GM21390 (cell line): ENCODE data around the gene TMEFF1.

Source experiments
- ATAC-seq: cut with Tn5 transposase; IDR thresholded peaks from one replicate; pipeline ENCODE4 v1.9.1; 2021; ENCODE audit not compliant: unreplicated experiment

TMEFF1 gene

DNA sequence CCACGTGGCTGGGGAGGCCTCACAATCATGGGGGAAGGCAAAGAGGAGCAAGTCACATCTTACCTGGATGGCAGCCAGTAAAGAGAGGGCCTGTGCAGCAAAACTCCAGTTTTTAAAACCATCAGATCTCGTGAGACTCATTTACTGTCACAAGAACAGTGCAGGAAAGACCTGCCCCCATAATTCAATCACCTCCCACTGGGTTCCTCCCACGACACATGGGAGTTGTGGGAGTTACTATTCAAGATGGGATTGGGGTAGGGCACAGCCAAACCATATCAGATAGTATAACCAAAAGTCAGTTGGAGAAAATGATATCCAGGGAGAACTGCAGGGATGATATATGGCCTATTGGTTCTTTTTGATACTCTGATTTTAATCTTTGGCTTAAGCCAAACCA, 94.9 kb downstream of the TMEFF1 start:
- no peak for ATAC-seq

DNA sequence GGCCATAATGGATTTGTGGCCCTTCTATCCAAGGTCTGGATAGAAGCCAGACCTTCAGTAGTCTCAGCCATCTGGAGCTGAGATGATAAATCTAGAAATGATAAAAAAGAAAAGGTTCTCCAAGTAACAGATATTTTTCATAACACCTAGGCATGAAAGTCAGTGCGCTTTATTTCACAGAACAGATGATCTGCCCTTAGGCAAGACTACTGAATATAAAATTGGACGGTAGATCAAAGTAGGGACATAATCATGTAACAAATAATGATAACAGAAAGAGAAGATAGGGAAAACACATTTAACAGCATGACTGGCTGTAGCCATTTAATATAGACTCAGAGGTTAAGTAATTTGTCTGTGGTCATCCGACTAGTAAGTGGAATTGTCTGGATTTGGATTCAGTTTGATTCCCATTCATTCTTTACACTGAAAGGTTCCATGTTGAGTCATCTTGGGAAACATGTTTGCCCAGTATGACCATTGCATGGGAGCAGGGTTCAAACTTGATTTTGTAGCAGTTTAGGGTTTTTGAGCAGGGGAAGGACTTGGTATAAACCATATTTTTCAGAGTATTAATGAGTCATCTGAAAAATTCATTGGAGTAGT, 100.8 kb downstream of the TMEFF1 start:
- ATAC-seq = no peak

DNA sequence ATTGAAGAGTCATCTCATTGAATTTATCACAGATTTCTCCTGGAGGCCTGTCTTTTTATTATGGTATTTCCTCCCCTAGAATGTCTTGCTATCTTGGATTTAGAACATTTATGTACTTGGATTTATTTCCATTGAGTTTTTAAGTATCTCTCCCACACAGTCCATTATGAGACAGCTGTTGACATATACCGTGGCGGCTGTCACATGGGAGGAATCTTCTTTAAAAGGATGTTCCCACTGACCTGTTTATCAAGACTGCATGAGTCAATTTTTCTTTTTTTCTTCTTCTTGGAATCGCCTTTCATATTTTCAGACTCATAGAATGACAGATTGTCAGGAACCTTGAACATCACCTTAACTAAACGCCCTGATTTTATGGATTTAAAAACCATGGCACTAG, 102.1 kb downstream of the TMEFF1 start:
- no peak for ATAC-seq

DNA sequence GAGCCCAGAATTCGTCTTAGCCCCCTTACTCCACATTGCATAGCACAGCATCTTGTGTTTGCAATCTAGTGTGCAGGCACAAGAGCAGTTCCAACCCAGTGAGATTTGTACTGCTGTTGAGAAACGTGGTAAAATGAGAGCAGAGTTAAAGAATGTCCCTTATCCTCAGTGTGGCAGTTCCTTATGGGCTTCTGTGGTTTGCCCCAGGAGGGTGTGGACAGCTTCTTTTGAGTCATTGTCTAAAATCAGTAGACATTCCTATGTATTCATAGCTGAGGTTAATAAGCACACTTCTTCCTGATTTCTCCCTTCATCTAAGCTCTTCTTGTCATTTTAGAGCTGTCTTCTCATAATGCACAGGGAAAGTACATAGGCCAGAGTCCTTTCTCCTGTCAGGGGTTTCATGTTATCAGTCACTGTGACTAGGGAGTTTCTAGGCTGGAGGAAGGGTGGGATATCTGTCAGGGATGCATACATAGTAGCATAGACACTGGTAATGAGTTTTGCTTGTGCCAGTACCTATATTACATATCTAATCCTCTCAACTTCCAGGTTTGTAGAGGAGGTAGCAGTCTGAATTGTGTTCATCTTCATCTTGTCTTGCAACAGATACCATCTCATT, 102.9 kb downstream of the TMEFF1 start:
- ATAC-seq = no peak

DNA sequence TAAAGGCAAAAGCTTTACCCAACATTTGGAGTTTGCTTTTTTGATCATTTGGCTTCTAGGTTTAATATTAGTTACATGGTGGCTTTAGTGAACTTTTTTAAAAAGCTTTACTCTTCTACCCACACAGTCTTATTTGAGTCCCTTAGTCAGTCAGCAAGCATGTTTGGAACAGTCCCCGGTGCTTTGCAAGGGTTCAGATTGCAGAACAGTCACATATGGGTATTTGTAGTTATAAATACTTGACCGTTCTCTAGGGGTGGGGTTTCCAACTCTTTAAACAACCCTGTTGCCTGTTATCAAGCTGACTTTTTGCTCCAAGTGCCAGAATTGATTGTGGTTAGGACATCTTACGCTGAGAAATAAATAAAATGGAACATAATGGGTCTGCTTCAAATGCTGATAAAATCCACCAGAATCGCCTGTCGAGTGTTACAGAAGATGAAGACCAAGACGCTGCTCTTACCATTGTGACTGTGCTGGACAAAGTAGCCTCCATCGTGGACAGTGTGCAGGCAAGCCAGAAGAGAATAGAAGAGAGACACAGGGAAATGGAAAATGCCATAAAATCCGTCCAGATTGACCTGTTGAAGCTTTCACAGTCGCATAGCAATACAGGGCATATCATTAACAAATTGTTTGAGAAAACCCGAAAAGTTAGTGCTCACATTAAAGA, 105.0 kb downstream of the TMEFF1 start, which contains the start of gene CAVIN4:
TSS of gene CAVIN4 (plus strand) at position 304 of the 673 bp plus-strand sequence. CDS start at position 369, 65 bp downstream.
- ATAC-seq = no peak

DNA sequence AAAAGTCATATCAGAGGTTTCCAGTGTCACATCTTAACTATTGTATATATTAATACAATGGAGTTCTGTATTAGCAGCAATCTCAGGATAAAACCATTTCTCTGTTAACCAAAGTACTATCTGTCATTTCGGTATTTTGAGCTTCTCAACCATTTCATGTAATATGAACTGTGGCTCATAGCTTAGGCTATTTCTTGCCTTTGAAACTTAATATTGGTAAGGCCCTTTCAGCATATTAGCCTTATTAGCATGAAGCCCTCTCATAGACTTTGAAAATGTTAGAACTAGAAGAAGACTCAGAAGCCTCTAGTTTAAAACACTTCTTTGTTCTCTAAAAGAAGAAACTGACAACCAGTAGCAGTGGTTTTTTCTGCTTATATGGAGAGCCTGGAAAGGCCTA, 105.7 kb downstream of the TMEFF1 start:
- no peak for ATAC-seq

DNA sequence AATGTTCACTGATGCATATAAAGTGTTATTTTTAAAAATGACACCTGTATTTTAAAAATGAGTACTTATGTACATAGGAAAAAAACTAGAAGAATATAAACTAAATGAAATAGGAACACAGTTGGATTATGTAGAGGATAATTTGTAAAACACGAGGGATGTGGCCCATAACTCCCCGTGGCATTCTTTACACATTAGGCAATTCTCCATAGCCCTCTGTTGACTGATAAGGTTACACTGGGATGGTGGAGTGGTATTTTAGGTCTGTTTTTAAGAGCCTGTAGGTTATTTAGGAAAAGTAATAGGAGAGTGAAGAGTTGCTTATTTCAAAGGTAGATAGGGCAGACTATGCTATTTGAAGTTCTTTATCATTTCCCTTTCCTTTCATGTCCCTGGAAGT, 106.7 kb downstream of the TMEFF1 start:
- no peak for ATAC-seq

DNA sequence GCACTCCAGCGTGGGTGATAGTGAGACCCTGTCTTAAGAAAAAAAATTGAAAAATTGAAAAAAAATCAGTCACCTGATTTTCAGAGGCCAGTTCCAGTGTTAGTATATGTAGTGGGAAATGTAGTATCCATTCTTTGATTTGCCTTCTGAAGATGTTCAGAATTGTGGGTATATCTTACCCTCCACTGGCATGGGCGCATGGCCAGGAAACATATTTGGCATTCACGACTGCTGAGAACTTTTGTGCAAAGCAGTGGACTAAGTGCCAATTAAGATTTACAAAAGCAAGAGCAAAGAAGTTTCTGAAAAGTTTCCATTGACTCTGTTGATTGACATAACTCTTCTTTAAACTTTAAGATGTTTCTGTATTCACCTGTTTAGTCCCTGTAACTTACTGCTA, 107.3 kb downstream of the TMEFF1 start:
- no peak for ATAC-seq

DNA sequence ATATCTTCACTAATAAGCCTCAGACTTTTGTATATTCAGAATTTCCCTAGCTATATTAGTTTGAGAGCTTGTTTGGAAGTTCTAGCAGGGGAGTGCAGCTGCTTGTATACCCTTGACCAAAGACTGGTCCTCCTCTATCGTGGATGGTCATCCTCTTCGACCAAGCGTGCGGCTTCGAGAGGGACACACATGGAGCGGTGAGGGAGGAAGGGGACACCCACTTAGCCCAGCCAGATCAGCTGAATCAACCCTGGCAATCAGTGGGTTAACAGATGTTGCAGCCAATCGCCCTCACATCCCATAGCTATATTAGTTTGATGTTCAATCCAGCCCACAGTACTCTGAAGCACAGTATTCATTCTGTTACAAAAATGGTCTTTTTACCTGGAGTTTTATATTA, 108.1 kb downstream of the TMEFF1 start:
- ATAC-seq = no peak

DNA sequence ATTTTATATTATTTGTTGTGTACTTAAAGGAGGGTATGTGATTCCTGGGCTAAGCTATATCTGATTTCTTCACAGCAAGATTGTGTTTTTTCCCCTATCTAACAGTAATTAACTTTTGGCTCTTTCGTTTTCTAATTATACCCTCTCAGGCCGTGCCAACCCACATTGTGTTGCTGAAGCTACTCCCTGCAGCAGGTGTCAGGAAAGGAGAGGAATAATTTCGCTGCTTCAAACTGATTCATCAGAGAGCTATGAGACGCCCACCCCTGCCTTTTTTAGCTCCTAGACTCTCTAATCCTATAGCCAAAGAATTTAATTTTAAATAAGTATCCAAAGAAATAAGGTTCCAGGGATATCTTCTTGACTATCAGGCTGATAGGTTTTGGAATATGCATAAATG, 108.7 kb downstream of the TMEFF1 start:
- ATAC-seq = no peak

DNA sequence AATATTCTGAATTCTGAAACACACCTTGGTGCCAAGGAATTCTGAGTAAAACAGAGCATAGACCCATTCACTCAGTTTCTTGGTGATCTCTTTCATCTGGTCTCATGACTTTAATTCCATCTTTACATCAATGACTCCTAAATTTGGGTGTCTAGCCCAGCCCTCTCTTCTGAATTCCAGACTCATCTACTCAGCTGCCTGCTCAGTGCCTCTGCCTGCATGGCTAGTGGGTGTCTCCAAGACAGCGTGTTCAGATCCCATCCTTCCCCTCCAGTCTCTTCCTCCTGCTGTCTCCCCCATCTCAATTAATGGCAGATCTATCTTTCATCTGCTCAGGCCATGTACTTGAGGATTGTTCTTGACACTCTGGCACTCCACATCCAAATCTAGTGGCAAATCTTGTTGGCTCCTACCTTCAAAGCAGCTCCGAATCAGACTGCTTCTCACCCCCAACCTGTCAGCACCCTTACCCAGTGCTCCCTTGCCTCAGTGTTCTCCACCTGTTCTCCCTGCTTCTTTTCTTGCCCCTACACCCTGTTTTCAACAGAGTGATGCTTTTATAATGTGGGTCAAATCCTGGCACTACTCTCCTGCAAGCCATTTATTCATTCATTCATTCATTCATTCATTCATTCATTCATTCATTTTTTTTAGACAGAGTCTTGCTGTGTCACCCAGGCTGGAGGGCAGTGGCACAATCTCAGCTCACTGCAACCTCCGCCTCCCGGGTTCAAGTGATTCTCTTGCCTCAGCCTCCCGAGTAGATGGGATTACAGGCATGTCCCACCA, 110.3 kb downstream of the TMEFF1 start:
- no peak for ATAC-seq

DNA sequence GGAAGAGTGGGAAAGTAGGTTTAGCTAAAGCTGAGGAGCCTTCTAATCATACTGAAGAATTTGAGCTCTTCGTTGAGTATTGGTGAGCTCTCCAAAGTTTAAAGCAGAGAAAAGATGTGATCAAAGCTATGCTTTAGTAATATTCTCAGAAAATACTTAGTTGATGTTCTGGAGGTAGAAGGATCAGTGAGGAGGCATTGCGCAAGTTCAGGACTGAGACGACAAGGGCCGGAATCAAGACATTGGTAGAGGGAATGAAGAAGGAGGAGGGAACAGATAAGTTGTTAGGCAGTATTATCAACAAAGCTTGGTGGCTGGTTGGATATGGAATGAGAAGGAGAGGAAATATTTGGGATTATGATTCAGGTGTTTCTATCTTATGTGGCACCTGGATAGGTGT, 112.0 kb downstream of the TMEFF1 start:
- ATAC-seq = no peak

DNA sequence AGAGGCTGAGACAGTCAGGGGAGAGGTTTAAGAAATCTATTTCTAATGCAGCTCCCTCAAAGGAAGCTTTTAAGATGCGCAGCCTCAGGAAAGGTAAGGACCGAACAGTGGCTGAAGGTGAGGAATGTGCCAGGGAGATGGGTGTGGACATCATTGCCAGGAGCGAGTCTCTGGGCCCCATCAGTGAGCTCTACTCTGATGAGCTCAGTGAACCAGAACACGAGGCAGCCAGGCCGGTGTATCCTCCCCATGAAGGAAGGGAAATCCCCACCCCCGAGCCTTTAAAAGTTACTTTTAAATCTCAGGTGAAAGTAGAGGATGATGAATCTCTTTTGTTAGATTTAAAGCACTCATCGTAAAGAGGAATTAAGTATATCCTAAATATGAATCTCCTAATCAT, 113.1 kb downstream of the TMEFF1 start:
- no peak for ATAC-seq

DNA sequence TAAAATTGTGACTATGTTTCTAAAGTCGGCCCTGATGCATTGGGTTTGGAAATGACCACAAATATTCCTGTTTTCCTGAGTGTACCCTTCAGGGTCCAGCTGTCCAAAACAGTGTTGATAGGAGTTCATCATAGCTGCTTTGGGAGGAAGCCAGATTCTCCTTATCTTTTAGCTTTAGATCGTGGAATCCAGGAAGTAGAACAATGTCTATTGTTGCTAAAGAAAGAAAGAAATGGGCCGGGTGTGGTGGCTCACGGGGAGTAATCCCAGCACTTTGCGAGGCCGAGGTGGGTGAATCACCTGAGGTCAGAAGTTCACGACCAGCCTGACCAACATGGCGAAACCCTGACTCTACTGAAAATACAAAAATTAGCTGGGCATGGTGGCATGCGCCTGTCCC, 114.4 kb downstream of the TMEFF1 start:
- no peak for ATAC-seq

DNA sequence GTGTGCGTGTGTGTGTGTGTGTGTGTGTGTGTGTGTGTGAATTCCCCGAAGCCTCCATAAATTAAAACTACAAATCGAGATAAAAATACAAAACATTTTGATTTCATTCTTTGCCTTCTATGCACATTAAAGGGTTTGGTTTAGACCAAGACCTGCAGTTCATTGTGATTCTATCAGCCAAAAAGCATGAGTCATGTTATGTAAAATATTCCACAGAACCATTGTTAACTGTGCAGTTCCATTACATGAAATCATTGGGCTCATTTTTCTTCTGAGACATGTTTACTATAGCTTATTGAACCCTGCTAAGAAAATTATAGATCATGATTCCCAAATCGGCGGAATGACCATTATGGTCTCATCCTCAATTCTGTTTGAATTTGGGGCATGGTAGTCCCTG, 116.6 kb downstream of the TMEFF1 start:
- ATAC-seq = no peak

DNA sequence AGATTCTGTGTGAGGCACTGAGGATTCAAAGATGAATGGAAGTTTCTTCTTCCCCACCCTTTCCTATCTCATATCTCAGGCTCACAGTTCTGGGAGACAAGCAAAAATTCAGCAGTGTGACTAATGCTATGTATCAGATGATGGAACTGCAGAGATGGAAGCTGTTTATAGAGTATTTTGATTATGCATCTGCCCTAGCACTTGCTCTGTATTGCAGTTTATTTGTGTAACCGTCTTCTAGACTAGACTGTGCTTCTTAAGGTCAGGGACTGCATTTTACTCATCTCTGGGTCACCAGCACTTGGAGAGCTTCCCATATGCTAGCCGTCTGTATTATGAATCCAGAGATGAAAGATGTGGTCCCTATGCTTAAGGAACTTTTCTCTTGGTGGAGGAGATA, 117.5 kb downstream of the TMEFF1 start:
- ATAC-seq = no peak

DNA sequence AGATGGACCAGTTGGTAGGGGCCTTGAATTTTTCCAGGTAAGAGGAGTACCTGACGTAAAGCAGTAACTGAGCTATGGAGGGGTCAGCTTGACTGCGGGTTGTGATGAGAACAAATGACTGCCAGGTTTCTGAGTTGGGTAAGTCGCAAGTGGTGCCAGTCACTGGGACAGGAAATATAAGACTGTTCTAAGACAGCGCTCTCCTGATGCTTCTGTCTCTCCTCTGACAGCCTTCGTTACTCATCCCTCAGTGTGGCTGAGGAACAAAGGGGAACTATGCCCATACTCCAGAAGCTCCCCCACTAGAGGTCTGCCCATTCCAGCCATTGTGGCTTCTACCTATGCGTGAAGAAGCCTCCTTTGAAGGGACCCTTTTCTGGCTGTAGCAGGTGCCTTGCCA, 118.2 kb downstream of the TMEFF1 start:
- ATAC-seq = no peak

DNA sequence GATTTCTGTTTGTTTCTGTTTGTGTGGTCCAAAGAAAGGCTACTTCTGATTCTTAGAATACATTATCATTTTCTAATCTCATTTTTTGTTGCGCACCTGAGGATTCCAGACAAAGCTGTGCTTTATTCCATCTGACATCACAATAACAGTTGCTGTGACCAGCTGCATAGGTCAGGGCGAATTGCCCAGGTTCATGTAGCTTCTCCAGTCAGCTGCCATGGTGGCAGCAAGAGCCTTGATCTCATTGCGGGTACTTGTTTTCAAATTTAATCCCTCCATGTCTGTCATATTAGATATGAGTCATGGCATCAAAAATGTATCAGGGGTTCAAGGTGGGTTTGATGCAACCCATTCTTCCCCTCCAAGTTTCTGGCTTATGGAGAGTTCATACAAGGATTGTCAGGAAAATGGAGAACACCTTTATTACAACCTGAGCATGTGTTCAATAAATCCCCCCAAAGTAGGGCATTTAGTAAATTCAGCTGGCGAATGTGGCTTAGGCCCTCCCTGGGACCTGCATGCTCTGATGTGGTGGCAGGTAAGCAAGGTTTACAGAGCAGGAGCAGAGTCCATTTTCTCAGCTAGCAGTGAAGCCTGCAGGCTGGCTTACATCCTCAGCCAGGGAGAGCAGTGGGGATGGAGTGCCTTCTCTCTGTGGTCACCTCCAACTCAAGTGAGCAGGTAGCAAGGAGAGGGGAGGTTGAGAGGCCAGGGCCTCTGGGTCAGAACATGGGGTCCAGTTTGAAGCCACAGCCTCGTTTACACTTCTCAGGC, 118.9 kb downstream of the TMEFF1 start:
- no peak for ATAC-seq

DNA sequence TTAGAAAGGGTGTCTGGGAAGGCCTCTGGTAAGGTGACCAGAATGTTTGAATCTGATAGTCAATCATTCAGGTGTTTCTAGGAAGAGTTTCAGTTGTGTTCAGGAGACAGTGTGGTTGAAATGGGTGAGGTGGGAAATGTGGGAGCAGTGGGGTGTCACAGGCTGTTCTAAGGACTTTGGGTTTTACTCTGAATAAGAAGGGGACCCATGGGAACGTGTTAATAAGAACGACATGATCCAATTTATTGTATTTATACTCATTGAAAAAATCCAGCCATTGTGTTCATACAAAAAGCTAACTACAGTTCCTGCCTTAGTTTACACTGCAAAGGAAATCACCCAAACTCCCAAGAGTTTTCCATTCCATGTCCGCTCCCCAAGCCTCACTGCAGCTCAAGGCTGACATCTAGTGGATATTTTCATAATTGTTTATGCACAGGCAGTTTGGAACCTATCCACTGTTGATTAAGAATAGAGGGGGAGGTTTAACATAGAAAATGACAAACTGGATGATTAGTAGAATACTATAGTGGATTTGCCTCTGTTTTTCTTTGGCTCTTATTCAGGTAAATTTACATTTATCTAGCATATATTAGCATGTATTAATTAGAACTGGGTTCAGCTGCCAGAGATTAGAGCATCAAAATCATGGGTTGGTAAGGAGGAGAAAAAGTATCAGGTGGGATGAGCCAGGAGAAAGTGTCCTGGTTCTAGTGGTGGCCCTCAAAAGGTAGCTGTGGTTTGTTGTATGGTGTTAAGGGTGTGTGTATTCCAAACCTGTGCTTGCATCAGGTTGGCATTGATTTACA, 122.6 kb downstream of the TMEFF1 start:
- ATAC-seq = peak; percentile 37

DNA sequence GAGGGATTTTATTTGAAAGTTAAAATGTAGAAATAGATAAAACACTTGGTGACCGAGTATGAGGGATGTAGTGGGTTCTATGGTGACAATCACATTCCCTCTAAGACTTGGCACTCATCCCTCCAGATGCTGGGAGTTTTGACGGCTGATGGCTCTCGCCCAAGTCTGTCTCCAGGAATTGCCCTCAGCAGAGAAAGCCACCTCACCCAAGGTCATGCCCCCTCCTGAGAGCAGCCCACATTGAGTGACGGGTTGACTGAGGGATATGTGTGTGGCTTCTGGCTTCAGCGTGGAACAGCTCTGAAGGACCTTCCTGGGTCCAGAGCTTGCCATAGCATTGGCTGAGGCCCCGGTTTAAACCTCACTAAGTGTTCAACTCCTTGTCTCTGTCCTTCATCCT, 124.3 kb downstream of the TMEFF1 start:
- no peak for ATAC-seq
